Eye (tissue), 1 donor: ENCODE measurements around the gene CCL1.

Source experiments
- DNase-seq: peaks from one replicate; pipeline ENCODE4 v3.0.0-alpha.2; 2015

Gene CCL1

DNA sequence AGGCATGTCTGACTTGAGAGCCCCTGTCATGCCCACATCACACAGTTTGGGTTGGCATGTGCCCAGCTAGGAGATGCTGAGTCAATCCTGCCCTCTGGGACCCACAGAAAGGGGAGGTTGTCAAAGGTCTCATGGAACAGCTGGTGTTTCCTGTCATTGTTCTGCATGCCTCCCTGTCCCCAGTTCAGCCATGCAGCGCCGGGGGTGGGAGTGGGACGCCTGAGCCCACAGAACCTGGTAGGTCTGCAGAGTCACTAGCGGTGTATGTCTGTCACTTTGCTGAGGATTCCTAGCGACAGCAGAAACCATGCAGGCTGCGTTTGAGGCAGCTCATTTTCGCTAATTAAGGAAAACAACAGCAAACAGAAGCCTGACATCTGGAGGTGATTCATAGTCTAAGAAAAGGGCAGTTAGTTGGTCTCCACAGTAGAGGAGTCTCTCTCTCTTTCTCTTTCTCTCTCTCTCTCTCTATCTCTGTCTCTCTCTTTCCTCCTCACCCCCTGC, 19.6 kb upstream of the CCL1 start:
- DNase-seq = peak; percentile 20

DNA sequence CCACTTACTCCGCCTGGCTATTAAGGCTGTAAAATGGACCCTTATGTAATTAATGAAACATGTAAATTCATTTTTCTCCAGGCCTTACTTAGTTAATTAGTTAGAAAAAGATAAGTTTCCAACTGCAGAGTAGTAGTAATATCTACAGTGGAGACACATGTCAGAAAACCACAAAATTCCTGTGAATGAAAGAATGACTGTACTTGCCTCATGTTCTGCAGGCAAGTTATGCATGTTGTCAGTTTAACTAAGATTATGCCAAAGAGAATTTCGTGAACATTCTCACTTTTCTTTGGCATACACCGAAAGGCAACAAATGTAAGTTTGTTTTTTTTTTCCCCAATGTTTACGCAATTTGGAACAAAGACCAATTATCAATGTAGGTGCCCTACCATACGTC, 16.8 kb upstream of the CCL1 start:
- no peak for DNase-seq

DNA sequence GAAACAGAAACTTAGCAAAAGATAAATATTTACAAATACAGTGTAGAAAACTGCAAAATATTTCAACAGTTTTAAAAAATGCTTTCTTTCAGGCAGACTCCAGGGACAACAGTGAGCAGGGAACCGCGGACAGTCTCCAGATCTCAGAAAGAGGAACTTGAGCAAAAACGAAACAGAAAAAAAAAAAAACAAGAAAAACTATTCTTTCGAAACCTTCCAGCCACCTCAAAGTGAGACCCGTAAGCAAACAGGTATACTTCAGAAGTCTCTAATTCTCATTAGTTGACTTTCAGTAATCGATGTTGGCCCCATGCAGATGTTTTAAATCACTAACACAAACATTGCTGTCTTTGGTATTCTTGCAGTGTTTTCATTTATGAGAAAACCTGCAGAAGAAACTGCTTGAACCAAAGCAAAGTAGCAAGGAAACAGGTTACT, 15.7 kb upstream of the CCL1 start:
- DNase-seq = no peak

DNA sequence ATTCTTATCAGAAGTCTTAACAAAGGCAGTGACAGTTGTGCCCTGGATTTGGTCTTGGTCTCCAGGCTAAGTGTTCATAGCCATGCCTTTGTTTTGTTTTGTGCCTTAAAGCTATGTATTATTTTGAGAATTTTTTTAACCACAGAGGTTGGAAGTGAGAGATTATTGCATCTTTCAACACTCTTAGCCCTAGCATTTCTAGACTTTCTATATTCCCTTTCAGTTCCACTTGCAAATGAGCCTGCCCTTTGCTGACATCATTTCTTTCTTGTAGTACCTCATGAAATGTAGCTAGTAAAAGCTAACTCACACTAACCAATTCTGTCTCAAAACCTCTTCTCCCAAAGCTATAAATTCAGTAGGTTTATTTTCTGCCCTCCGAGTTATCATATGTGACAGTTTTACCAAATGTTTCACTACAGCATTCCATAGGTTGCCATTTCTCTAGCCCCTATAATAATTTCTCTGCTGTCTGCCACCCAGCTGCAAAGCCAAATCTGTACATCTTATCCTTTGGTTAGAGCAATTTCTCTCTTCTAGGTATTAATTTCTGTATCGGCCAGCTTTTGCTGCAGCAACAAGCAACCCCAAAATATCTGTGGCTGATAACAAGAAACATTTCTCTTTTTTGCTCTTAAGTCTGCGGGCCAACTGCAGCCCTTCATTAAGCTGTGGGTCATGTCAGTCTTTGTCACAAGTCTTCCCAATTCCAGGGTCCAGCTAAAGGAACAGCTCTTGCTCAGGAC, 14.2 kb upstream of the CCL1 start:
- DNase-seq = no peak

DNA sequence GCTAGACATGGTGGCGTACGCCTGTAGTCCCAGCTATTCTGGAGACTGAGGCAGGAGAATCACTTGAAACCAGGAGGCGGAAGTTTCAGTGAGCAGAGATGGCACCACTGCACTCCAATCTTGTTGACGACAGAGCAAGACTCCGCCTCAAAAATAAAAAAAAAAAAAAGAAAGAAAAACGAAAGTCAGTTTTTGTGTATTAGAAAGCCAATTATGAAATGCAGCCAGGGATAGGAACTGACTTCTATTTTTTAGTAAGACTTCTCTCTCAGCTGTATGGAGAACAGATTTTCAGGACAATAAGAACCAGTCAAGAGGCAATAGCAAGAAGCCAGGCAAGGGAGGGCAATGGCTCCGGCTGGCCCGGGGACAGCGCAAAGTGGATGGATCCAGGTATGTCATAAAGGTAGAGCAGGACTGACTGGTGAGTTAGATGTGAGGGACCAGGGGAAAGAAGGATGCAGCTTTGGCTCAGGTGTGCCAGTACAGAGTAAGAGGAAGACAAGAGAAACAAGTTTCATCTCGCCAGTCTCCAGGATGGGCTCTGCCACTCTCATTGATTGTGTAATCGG, 12.5 kb upstream of the CCL1 start:
- no peak for DNase-seq

DNA sequence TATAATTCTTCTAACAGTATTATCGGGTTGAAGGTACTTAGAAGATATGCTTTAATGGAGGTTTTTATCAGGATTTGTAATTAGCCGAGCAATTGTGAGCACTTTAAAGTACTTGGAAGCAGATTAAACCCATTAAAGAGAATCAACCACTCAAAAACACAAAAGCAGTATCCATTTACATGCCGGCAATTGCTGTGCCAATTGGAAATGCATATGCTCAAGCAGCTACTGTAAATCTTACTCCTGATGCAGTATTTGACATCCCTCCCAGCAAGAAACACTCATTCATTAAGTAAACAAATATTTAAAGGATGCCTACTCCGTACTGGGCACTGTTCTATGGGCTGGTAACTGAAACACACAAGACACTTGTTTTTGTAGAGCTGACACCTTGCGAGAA, 11.4 kb upstream of the CCL1 start:
- no peak for DNase-seq

DNA sequence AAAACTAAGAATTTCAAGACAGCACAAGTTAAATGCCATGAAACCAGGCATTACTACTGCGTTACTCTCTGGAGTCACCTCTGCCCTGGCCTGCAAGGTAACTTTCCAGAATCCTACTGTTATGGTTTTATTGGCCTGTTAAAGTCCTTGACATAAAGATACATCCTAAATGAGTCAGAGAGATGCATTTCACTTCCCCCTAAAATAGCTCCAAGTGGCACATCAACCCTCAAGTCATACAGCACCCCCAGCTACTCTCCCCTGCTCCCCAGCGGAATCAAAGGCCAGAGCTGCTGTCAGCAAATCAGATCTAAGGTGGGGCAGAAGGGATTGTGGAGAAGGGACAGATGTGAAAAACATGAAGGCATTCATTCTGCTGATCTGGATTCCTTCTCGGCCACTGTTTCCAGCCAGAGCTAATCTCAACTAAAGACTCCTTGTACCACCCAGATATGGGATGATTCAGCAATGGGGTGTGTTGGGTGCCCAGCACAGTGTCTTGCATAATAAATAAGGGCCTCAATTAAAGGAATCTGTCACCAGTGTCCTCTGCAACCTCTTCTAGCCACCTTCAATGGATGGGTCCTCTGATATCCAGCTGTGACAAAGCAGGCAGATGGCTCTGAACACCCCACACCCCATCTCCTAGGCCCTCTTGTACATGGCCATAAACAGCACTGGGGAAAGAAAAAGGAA, 8.5 kb upstream of the CCL1 start:
- no peak for DNase-seq

DNA sequence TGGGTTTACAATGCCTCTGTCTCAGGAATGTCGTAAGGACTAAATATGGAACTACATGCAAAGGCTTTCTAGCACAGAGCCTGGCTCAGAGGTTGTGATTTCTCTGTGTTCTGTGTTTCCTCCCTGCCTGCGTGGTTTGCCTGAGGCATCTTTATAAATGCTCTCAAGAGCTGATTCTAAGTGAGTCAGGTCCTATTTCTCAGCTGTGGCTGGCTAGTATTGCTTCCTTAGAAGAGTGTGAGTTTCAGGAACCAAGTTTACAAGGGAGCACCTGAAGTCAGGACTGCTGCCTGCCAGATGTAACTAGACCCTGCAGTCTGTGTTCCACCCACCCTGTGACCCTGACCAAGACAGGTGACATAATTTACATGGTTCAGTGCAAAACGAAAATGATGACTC, 8.0 kb upstream of the CCL1 start:
- peak; percentile 4 for DNase-seq

DNA sequence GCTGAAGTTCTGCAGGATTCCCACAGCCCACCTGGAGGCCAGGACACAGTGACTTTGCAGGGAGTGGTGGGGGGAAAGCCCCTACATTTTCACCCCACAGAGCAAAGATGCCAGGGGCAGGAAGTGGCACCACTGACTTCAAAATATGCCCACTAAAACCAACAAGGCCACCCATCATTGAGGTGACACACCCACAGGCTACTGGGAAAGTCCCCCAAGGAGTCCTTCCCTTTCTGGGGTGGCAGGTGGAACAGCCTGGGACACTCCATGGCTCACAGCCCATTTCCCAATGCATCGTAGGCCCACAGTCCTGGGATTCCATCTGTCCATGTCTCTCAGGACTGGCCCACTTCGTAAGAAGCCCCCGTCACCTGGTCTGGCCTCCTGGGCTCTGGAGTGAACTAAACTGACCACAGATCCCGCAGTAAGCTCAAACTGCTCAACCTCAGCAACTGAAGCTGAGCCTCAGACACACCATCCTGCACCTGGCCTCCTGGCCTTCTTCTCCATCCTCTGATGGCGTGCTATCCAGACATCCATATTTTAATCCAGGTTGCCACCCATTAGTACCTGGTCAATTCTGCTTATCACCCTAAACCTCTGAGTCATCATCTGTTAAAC, 7.5 kb upstream of the CCL1 start:
- no peak for DNase-seq

DNA sequence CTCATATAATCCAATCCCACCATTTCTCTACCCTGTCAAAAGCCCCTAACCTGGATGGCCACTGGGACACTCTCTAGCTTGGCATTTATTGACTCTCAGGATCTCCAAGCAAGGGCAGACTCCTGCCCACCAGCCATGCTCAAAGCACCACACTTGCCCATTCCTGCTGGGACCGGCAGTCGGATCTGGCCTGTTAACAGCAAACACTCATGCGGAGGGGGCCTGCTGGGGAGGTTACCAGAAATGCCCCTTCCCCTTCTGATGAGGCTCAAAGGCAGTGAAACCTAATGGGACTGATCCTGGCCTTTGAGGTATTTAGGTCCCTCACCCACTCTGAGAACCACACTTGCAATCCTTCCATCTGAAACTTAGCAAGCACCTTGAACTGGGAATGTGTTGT, 6.5 kb upstream of the CCL1 start:
- DNase-seq = no peak

DNA sequence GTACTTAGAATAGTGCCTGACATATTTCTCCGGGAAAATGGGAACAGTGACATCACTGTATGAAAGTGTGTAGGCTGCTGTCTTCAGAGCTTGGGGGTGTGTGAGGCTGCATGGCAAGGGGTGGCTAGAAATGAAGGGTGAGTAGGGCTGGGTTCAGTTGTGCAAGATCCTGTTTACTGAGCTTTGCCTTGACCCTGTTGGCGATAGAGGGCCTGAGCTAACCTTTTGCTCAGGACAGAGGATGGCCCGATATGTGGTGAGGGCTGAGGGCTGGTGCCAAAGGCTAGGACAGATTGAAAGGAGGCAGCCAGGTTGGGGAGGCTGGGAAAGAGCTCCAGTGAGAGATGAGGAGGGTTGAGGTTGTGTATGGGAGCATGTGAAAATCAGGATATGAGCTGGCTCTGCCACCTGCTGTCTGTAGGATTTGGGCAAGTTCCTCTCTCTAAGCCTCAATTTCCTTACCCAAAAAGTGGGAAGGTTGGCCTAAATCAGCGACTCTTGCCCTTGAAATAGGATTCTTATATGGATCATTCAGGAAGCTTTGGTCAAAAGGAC, 6.0 kb upstream of the CCL1 start:
- DNase-seq = no peak

DNA sequence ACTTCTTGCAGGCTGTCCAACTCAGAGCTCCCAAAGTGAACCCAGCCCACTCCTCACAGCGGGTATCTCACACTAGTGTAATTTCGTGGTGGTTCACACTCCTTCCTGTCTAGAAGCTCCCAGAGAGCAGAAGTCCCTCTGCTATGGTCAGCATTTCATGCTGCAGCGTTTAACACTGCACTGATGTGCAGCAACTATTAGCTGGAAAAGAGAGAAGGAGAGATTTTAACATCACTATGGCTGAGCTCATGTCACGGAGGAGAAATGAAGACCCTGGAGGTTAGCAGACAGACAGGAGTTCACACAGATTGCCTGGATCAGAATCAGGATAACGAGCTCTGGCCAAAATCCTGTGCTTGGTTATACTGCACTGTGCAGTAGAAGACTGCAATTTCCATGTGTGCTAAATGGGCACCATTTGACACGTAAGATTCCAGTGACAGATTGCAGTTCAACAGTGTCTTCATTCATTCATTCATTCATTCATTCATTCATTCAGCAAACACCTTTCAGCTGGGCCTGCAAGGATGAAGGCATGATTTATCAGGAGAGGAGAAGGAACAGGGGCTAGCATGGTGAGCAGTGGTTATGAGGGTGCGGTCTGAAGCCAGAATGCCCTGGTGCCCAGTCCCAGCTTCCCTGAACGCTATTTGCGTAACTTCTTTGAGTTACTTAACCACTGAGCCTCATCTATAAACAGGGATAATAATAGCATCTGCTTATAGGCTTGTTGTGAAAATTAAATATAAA, 5.3 kb upstream of the CCL1 start:
- no peak for DNase-seq

DNA sequence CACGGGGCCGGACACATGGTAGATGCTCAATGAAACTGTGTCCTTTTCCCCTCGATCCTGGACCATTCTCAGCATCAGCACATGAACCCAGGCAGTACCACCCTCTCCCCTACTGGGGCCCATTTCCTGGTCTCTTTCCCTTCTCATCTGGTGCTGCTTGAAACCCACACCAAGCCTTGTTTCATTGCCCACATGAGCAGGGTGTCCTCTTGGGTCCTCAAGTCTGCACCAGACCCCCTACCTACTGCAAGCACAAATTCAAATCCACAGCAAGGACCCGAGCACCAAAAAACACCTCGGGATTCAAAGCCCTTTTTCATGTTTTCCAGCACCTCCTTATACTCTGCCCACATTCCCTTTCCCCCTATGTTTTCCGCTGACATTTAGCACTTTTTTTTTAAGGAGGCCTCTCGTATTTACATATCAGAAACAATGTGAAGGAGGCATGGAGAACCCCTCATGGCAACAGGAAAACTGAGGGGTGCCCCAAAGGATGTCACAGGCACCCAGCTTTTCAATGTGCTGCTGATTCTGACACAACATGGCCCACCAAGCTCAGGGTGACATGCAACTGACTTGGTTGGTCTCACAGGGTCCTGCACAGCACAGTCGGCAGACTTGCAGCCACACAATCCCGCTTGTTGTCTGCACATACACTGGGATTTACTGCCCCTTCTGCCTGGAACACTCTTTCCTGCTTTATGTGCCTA, 4.6 kb upstream of the CCL1 start:
- no peak for DNase-seq

DNA sequence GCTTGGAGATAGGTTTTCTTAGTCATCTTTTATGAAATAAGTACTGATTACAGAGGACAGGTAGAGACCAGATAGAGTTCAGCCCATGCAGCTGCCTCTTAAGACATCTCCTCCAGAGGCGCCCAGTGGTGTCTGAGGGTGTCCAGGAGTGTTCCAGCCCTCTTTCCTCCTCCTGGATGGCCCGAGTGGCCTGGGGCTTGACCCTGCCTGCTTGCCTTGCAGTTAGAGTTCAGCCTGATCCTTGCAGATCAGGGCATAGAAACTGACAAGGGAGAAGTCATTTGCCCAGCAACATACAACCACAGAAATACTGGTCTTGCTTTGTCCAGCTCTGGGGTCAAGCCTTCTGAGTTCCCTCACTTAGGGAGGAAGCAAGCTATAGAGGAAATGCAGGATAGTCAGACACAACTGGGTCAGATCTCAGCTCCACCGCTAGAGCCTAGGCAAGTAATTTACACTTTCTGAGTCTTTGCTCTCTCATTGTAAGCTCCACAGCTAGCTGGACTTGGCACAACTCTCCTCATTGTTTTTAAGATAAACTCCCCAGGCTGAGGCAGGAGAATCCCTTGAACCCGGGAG, 3.6 kb upstream of the CCL1 start:
- DNase-seq = no peak

DNA sequence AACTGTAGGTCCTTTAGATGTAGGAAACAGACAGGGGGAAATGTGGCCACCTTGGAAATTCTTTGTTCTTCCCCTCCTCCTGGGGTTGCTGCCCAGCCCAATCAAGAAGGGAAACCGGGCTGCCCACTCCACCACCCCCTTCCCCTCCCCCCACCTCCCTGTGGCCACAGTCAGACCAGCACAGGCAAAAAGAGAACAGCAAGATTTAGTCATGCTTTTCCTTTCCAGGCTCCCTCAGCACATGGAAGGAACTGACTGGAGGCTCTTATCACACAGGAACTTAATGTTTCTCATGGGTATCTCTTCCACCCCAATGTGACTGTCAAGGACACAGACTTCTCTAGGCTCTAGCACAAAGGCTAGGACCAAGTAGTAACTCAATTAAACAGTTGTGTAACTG, 3.0 kb upstream of the CCL1 start:
- DNase-seq = no peak

DNA sequence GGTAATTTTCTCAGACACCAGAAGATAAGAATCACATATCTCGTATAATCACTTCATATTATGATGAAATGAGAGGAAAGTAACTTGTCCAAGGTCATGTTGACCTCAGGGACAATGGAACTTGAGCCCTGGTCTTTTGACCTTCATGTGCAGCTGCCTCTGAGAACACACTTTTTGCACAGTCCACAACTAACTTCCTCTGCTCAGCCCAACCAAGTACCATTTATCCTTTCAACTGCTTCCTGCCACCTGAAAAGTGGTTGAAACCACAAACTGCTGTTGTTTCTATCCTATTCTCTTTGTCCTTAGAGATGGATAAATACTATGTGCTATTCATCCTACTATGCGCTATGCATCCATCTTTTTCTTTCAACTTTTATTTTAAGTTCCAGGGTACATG, 2.3 kb upstream of the CCL1 start:
- DNase-seq = no peak

DNA sequence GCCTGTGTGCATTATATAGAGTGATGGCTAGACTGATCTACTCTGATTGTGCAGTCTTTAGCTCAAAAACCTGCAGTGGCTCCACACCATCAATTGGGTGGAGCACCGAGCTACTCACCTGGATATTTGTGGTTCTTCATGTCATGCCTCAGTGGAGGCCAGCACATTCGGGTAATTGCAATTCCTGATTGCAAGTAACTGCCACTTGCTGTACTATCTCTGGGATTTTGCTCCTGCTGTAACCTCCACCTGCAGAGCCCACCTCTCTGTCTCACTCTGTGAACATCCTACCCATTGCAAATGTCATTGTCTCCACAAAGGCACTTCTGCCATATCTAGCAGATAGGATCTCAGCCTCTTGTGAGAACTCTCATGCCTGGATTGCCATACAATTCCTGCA, 1.7 kb upstream of the CCL1 start:
- DNase-seq = no peak

DNA sequence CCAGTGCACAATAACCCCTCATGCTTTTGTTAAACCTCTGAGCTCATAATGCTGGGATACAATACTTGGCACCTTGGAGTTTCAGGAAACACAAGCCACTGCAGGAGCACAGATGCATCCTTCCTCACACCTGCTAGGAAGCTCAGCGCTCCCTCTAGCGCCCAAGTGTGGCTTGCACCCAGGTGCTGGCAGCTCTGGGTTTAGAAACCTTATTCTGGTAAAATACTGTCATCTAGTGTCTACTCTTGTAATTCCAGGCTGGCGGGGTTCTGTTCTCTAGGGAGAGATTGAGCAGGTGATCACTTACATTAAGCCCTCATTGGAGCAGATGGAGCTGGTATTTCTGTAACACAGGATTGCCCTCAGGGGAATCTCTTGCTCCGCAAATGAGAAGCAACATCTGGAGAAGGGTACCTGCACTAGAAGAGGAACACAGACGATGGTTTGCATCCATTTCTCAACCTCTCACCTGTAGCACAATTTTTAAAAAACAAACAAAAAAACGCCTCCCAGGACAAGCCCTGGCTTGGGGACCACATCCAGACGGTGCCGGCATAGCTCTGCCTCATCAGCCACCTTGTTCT, 1.5 kb downstream of the CCL1 start:
- DNase-seq = peak; percentile 96

DNA sequence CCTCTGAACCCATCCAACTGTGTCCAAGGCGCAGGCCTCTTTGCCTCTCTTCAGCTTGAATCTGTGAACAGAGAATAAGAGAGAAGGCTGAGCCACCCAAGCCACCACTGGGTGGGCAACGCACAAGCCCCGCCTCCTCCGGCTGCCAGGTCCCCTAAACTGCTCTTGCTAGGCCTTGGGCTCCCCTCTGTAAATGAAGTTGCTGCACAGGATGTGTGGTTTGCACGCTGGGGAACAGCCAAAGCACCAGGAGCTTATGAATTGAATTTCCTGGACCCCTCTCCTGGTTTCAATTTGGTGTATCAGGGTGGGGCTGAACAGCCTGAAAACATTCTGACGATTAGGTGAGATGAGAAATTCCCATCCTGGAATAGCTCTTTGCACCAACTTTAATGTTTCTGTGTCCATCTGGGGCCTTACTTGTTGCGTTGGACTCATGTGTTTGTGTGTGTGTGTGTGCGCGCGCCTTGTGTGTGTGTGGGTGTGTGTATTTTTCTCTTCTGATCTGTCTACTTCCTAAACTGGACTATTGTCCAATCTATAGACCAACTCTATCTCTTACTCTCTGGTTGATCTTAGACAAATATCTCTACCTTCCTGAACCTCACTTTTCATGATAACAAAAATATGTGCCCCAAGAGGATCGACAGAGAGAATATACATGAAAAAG, 2.3 kb downstream of the CCL1 start:
- DNase-seq = peak; percentile 4

DNA sequence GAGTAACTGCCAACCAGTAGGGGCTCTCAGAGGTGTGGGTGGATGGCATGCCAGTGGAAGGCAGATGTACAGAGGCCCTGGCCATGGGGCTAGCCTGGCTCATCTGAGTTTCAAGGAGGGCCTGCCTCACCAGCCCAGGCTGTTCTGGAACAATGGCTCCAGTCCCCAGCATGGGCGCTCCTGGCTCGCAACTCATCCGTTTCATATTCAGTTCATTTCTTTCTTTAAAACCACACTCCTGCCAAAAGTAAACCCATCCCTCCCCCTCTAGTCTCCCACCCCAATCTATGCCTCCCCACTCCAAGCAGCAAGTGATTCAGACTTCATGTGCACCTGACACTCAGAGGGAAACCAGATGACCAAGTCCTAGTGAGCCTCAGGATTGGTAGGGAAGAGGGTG, 4.4 kb downstream of the CCL1 start:
- no peak for DNase-seq

DNA sequence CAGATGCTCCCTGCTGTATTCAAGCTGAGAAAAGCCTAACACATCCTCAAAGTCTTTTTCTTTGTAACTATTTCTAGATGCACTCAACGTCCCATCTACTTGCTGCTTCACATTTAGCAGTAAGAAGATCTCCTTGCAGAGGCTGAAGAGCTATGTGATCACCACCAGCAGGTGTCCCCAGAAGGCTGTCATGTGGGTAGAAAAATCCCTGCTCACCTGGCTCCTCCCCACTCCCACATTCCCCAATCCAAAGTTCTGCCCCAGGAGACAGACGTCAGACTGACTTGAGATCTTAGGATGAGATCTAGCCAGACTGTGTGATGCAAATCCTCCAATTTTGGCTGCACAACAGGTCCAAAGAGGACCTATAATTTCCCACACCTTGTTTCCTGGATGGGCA, 5.6 kb downstream of the CCL1 start:
- DNase-seq = no peak
